Neural progenitor cell (in vitro differentiated cells): ENCODE results near the gene GABBR2. TPM values are rescaled to one million over a fixed set of nuclear protein-coding genes. Genes with fewer than 3 reads are reported as not detected.

ENCODE experiments used
- DNase-seq: peaks from one replicate; pipeline ENCODE4 v3.0.0-alpha.2; 2016; ENCODE audit warnings: low spot score
- H2AFZ ChIP-seq: fragments of 200-600 bp; sonication (generic); replicated peaks from 2 replicates; pipeline ENCODE4 v1.6.1; 2016; ENCODE audit warnings: antibody characterized with exemption
- H3F3A ChIP-seq: fragments of 200-600 bp; sonication (generic); 2 replicates; pipeline ENCODE4 v1.6.1; 2016; ENCODE audit warnings: antibody characterized with exemption, low read depth
- H3K27ac ChIP-seq: fragments of 200-600 bp; sonication (generic); 2 replicates; pipeline ENCODE4 v1.5.1; 2016; ENCODE audit warnings: mild to moderate bottlenecking
- H3K27me3 ChIP-seq: fragments of 200-600 bp; sonication (generic); 2 replicates; pipeline ENCODE4 v1.6.1; 2016; ENCODE audit warnings: mild to moderate bottlenecking, moderate library complexity
- H3K36me3 ChIP-seq: fragments of 200-600 bp; sonication (generic); 2 replicates; pipeline ENCODE4 v1.5.1; 2016
- H3K4me1 ChIP-seq: fragments of 200-600 bp; sonication (generic); 2 replicates; pipeline ENCODE4 v1.6.1; 2016; ENCODE audit warnings: mixed run types
- H3K4me2 ChIP-seq: fragments of 200-600 bp; sonication (generic); 2 replicates; pipeline ENCODE4 v1.6.1; 2016
- H3K4me3 ChIP-seq: fragments of 200-600 bp; sonication (generic); 2 replicates; pipeline ENCODE4 v1.5.1; 2016
- H3K79me2 ChIP-seq: fragments of 200-600 bp; sonication (generic); 2 replicates; pipeline ENCODE4 v1.6.1; 2016; ENCODE audit warnings: low read depth
- H3K9ac ChIP-seq: fragments of 200-600 bp; sonication (generic); 2 replicates; pipeline ENCODE4 v1.6.1; 2016
- H3K9me3 ChIP-seq: fragments of 200-600 bp; sonication (generic); 2 replicates; pipeline ENCODE4 v1.5.1; 2016; ENCODE audit warnings: low read depth
- H4K20me1 ChIP-seq: fragments of 200-600 bp; sonication (generic); 2 replicates; pipeline ENCODE4 v1.6.1; 2016; ENCODE audit warnings: low read depth
- H3K27ac Mint-ChIP-seq: 3 replicates; pipeline ENCODE4 v1.8.0; 2021; ENCODE audit warnings: mixed read lengths
- H3K27me3 Mint-ChIP-seq: 2 replicates; pipeline ENCODE4 v1.8.0; 2022; ENCODE audit warnings: low read depth, mild to moderate bottlenecking, inconsistent platforms, moderate library complexity, mixed read lengths; ENCODE audit not compliant: insufficient read depth
- H3K36me3 Mint-ChIP-seq: 3 replicates; pipeline ENCODE4 v1.8.0; 2021; ENCODE audit warnings: mixed read lengths
- H3K4me1 Mint-ChIP-seq: 3 replicates; pipeline ENCODE4 v1.8.0; 2021; ENCODE audit warnings: mixed read lengths
- H3K4me3 Mint-ChIP-seq: 3 replicates; pipeline ENCODE4 v1.8.0; 2021; ENCODE audit warnings: mild to moderate bottlenecking, moderate library complexity, mixed read lengths
- H3K9me3 Mint-ChIP-seq: 3 replicates; pipeline ENCODE4 v1.8.0; 2020; ENCODE audit warnings: mixed read lengths
- CTCF ChIP-seq: fragments of 200-600 bp; sonication (generic); IDR thresholded peaks from 2 replicates; pipeline ENCODE4 v1.5.1; 2017; ENCODE audit warnings: antibody characterized with exemption, mild to moderate bottlenecking
- EZH2 ChIP-seq: fragments of 200-600 bp; sonication (generic); IDR thresholded peaks from 2 replicates; pipeline ENCODE4 v1.6.1; 2017; ENCODE audit warnings: antibody characterized with exemption, mild to moderate bottlenecking, moderate library complexity
- EZH2phosphoT487 ChIP-seq: fragments of 200-600 bp; sonication (generic); IDR thresholded peaks from 2 replicates; pipeline ENCODE4 v1.6.1; 2017; ENCODE audit warnings: antibody characterized with exemption
- total RNA-seq: library from RNA; depleted of rRNA; stranded (reverse); fragments of >200 nt; gene quantifications from 2 replicates; pipeline ENCODE4 v1.2.3, GENCODE V29; 2015; ENCODE audit warnings: low replicate concordance

GABBR2 gene
- total RNA-seq, 1 donor from 2014 or later, result not detected

GRCh38 chr9:98698856-98699255 is 9.9 kb downstream of the GABBR2 start:
- Histone ChIP-seq H3K9ac (no peak overlapping the region), H3K27me3 (peaks cover 1% of the 10 kb centered on the region), H2AFZ (no peak overlapping the region), H3K36me3 (no peaks in the 10 kb centered on the region), H3K4me3 (no peak overlapping the region), H4K20me1 (no peaks in the 10 kb centered on the region), H3F3A (no peaks in the 10 kb centered on the region), H3K79me2 (no peaks in the 10 kb centered on the region), H3K4me1 (no peaks in the 10 kb centered on the region), H3K4me2 (no peak overlapping the region), H3K27ac (no peak overlapping the region), H3K9me3 (no peaks in the 10 kb centered on the region)
- peaks cover 17% of the 10 kb centered on the region for H3K27me3 Mint-ChIP-seq
- H3K4me3 Mint-ChIP-seq, result no peak overlapping the region
- no peak for DNase-seq
- H3K4me1 Mint-ChIP-seq, result peaks cover 5% of the 10 kb centered on the region
- no peaks in the 10 kb centered on the region for H3K36me3 Mint-ChIP-seq
- H3K9me3 Mint-ChIP-seq, result no peaks in the 10 kb centered on the region
- H3K27ac Mint-ChIP-seq, result no peak overlapping the region
- TF ChIP-seq EZH2phosphoT487 (no peak), CTCF (no peak)

- Mint-ChIP-seq H3K4me3 (no peak overlapping the region), H3K4me1 (peaks cover 7% of the 10 kb centered on the region), H3K27me3 (peaks cover 19% of the 10 kb centered on the region), H3K36me3 (no peaks in the 10 kb centered on the region), H3K27ac (no peak overlapping the region), H3K9me3 (no peaks in the 10 kb centered on the region)
- no peak for DNase-seq
- Histone ChIP-seq H2AFZ (no peak overlapping the region), H3K36me3 (no peaks in the 10 kb centered on the region), H3K4me1 (no peaks in the 10 kb centered on the region), H3K27me3 (no peaks in the 10 kb centered on the region), H4K20me1 (no peaks in the 10 kb centered on the region), H3K27ac (no peak overlapping the region), H3K9ac (no peak overlapping the region), H3K79me2 (no peaks in the 10 kb centered on the region), H3K4me3 (no peak overlapping the region), H3F3A (no peaks in the 10 kb centered on the region), H3K9me3 (no peaks in the 10 kb centered on the region), H3K4me2 (no peak overlapping the region)
- TF ChIP-seq EZH2phosphoT487 (no peak), CTCF (no peak), EZH2 (no peak)
Measured at GRCh38 chr9:98694943-98695342, 13.8 kb downstream of the GABBR2 start.

- Histone ChIP-seq H2AFZ (no peak overlapping the region), H3K27ac (no peak overlapping the region), H3K79me2 (no peaks in the 10 kb centered on the region), H3K4me2 (no peak overlapping the region), H3F3A (no peaks in the 10 kb centered on the region), H3K9me3 (no peaks in the 10 kb centered on the region), H4K20me1 (no peaks in the 10 kb centered on the region), H3K4me3 (no peak overlapping the region), H3K9ac (no peak overlapping the region), H3K27me3 (no peaks in the 10 kb centered on the region), H3K36me3 (no peaks in the 10 kb centered on the region), H3K4me1 (no peaks in the 10 kb centered on the region)
- peaks cover 21% of the 10 kb centered on the region for H3K27me3 Mint-ChIP-seq
- no peaks in the 10 kb centered on the region for H3K36me3 Mint-ChIP-seq
- H3K27ac Mint-ChIP-seq, result no peak overlapping the region
- DNase-seq, result no peak
- H3K9me3 Mint-ChIP-seq, result no peaks in the 10 kb centered on the region
- H3K4me3 Mint-ChIP-seq, result no peak overlapping the region
- no peak for TF ChIP-seq EZH2phosphoT487
- TF ChIP-seq EZH2, result no peak
- no peak for TF ChIP-seq CTCF
- peaks cover 7% of the 10 kb centered on the region for H3K4me1 Mint-ChIP-seq
Measured at GRCh38 chr9:98692392-98692791, 16.3 kb downstream of the GABBR2 start.

- H3K36me3 Mint-ChIP-seq, result no peaks in the 10 kb centered on the region
- Histone ChIP-seq H3K27me3 (no peaks in the 10 kb centered on the region), H3K79me2 (no peaks in the 10 kb centered on the region), H3K4me1 (no peaks in the 10 kb centered on the region), H3K27ac (no peak overlapping the region), H4K20me1 (no peaks in the 10 kb centered on the region), H3K36me3 (no peaks in the 10 kb centered on the region), H3F3A (no peaks in the 10 kb centered on the region), H3K4me2 (no peak overlapping the region), H3K4me3 (no peak overlapping the region), H3K9me3 (no peaks in the 10 kb centered on the region), H2AFZ (no peak overlapping the region), H3K9ac (no peak overlapping the region)
- H3K4me1 Mint-ChIP-seq, result peaks cover 11% of the 10 kb centered on the region
- peaks cover 21% of the 10 kb centered on the region for H3K27me3 Mint-ChIP-seq
- TF ChIP-seq EZH2phosphoT487 (no peak), EZH2 (no peak), CTCF (no peak)
- no peak overlapping the region for H3K27ac Mint-ChIP-seq
- H3K4me3 Mint-ChIP-seq, result no peak overlapping the region
- no peaks in the 10 kb centered on the region for H3K9me3 Mint-ChIP-seq
- DNase-seq, result no peak
Measured at GRCh38 chr9:98691890-98692289, 16.8 kb downstream of the GABBR2 start.
